Measurements from ENCODE around the gene HCN3. TPM values are rescaled to one million over a fixed set of nuclear protein-coding genes. Genes with fewer than 3 reads are reported as not detected.
A peak's percentile ranks its signal among the peaks of the same experiment; 100 is the strongest.

The HCN3 gene
- total RNA-seq, 1 experiment from 2014 or later: 5.4 TPM

GRCh38 chr1:155329980-155330598 is 52.8 kb downstream of the HCN3 start:
- H2BK12ac ChIP-seq (ENCODE audit: insufficient read length, low read depth, low read length): no peak overlapping the region
- no peak overlapping the region for H2BK20ac ChIP-seq (ENCODE audit: low read depth, low read length, poor library complexity, severe bottlenecking)
- H3K23me2 ChIP-seq (ENCODE audit: insufficient read length, low read depth, low read length, poor library complexity, severe bottlenecking): no peaks in the 10 kb centered on the region
- TF ChIP-seq, protein P1, sequence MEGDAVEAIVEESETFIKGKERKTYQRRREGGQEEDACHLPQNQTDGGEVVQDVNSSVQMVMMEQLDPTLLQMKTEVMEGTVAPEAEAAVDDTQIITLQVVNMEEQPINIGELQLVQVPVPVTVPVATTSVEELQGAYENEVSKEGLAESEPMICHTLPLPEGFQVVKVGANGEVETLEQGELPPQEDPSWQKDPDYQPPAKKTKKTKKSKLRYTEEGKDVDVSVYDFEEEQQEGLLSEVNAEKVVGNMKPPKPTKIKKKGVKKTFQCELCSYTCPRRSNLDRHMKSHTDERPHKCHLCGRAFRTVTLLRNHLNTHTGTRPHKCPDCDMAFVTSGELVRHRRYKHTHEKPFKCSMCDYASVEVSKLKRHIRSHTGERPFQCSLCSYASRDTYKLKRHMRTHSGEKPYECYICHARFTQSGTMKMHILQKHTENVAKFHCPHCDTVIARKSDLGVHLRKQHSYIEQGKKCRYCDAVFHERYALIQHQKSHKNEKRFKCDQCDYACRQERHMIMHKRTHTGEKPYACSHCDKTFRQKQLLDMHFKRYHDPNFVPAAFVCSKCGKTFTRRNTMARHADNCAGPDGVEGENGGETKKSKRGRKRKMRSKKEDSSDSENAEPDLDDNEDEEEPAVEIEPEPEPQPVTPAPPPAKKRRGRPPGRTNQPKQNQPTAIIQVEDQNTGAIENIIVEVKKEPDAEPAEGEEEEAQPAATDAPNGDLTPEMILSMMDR (conservative IDR thresholded peaks at IDR 0.05): no peak
- WGBS (ENCODE audit: extremely low coverage, insufficient read length, low lambda C conversion rate): no CpG with 5 or more reads among the region's 11 CpGs
- no peak overlapping the region for H3K23ac ChIP-seq (ENCODE audit: insufficient read length, low read depth, low read length)
- H4K8ac ChIP-seq (replicated peaks; ENCODE audit: insufficient read length, low read depth, low read length): no peak overlapping the region
- no peaks in the 10 kb centered on the region for H3K79me1 ChIP-seq (ENCODE audit: insufficient read depth, low read depth, low read length, poor library complexity, severe bottlenecking)
- H3K4me2 ChIP-seq (ENCODE audit: insufficient read depth, insufficient read length, low read length): no peak overlapping the region
- H3K4ac ChIP-seq (ENCODE audit: low read depth, low read length): no peak overlapping the region
- no peak overlapping the region for H3T11ph ChIP-seq (ENCODE audit: low read length)
- H4K91ac ChIP-seq (ENCODE audit: insufficient read length, low read depth, low read length): no peak overlapping the region
- no peaks in the 10 kb centered on the region for H3K9me3 ChIP-seq (ENCODE audit: control insufficient read depth, low read depth, low read length)
- H2BK15ac ChIP-seq (ENCODE audit: low read depth, low read length): no peak overlapping the region
- no peaks in the 10 kb centered on the region for H4K20me1 ChIP-seq (ENCODE audit: control insufficient read depth, insufficient read depth, insufficient read length)
- DNase-seq: no peak
- H3K4me3 Mint-ChIP-seq: no peak overlapping the region
- no peak overlapping the region for H2AK5ac ChIP-seq (ENCODE audit: insufficient read length, low read length)
- H3K27ac Mint-ChIP-seq: peak overlapping the region in 1 of 3 experiments; percentile 59; a peak in 2 of 7 replicates
- no peaks in the 10 kb centered on the region for H3K79me2 ChIP-seq (ENCODE audit: insufficient read depth, low read length)
- no peak overlapping the region for H3K18ac ChIP-seq (ENCODE audit: insufficient read length, low read depth, low read length)
- no peaks in the 10 kb centered on the region for H3K9me3 Mint-ChIP-seq
- H3K56ac ChIP-seq (ENCODE audit: insufficient read length, low read depth, low read length): no peak overlapping the region
- peaks cover 18 to 59% (median 53%) of the 10 kb centered on the region in 3 experiments; a peak in 6 of 7 replicates for H3K36me3 Mint-ChIP-seq (ENCODE audit: insufficient read depth in 1 of 3, low read depth in 3 of 3)
- no peak overlapping the region for H3K9ac ChIP-seq (ENCODE audit: extremely low read depth, insufficient read length, low read length)
- no peak overlapping the region for H3K27ac ChIP-seq (ENCODE audit: insufficient read length, low read depth, low read length)
- H4K5ac ChIP-seq (ENCODE audit: insufficient read length, low read depth, low read length): no peak overlapping the region
- H3K27me3 ChIP-seq (ENCODE audit: insufficient read depth, low read length): no peaks in the 10 kb centered on the region
- H2AFZ ChIP-seq (ENCODE audit: low read length): no peak overlapping the region
- H3K4me1 Mint-ChIP-seq: peaks cover 8 to 9% of the 10 kb centered on the region in 2 experiments
- no peaks in the 10 kb centered on the region; the same call in 1 of the 2 replicates for H3K27me3 Mint-ChIP-seq (ENCODE audit: low read depth)
- no peak overlapping the region for H2BK5ac ChIP-seq (ENCODE audit: insufficient read length, low read length)
- no peak overlapping the region for H3K14ac ChIP-seq (ENCODE audit: insufficient read depth, low read length)
- no peaks in the 10 kb centered on the region for H3K4me1 ChIP-seq (ENCODE audit: insufficient read depth, low read length)
- H2BK120ac ChIP-seq (ENCODE audit: low read depth, low read length, poor library complexity, severe bottlenecking): no peak overlapping the region

All from H9 (cell line).